ENCODE measurements around the gene CERT1.

Gene CERT1

DNA sequence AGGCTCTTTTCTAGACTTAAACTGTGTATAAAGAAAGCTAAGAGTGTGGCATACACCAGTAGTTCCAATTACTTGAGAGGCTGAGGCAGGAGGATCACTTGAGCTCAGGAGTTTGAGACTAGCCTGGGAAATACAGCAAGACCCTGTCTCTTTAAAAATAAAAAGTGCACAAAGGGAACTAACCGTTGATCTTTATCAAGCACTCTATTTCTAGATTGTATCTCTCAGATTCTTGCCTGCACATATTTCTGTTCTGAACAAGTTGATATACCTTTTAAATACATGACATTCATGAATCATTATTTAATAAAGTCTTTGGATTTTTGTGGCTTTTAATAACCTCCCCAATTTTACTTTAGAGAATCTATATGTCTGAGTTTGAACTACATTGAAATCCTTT, 127.2 kb downstream of the CERT1 start:
- DNase-seq: no peak

DNA sequence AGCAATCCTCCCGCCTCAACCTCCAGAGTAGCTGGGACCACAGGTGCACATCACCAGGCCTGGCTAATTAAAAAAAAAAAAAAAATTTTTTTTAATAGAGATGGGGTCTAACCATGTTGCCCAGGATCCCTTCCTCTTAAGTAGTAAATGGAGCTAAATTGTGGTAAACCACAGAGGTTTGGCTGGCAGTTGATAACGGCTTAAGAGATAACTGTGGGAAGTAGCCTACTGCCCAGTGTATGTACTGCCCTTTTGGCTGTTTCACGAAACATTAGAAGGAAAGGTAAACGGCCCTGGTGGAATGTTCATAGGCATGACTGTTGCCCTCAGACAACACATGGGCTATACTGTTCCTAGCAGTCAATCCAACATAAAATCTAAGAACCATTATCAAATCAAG, 130.0 kb downstream of the CERT1 start:
- DNase-seq: no peak

DNA sequence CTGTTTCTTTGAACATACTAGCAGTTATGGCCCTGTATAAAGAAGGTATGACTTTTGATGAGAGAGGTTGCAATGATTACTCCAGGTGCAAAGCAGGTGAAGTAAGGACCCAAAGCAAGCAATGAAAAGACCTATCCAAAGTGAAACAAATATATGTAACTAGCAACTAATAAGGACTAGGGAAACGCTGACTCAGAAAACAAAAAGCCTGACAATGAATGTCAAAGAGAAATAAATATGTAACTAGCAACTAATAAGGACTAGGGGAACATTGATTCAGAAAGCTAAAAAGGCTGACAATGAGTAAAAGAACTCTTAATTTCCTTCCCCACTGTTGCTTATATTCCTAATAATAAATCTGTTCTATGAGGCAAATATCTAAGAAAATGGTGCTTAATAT, 131.3 kb downstream of the CERT1 start:
- no peak for DNase-seq

DNA sequence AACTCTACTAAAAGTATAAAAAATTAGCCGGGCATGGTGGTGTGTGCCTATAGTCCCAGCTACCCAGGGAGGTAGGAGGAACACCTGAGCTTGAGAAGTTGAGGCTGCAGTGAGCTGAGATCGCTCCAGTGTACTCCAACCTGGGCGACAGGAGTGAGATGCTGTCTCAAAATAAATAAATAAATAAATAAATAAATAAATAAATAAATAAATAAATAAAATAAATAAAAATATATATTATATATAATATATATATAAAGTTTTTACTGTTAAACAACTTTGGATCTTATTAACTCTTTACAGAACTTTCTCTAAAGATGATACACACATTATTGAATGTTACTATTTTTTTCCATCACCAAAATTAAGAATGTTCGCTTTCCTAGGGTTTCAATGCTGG, 136.0 kb downstream of the CERT1 start:
- DNase-seq: no peak

DNA sequence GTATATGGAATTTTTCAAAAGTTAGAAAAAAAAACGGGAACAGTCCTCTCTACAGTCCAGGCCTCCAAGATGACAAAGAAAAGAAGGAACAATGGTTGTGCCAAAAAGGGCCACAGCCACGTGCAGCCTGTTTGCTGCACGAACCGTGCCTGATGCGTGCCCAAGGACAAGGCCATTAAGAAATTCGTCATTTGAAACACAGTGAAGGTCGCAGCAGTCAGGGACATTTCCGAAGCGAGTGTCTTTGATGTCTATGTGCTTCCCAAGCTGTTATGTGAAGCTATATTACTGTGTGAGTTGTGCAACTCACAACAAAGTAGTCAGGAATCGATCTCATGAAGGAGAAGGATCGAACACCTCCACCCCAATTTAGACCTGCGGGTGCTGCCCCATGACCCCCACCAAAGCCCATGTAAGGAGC, 137.0 kb downstream of the CERT1 start:
- DNase-seq: no peak

DNA sequence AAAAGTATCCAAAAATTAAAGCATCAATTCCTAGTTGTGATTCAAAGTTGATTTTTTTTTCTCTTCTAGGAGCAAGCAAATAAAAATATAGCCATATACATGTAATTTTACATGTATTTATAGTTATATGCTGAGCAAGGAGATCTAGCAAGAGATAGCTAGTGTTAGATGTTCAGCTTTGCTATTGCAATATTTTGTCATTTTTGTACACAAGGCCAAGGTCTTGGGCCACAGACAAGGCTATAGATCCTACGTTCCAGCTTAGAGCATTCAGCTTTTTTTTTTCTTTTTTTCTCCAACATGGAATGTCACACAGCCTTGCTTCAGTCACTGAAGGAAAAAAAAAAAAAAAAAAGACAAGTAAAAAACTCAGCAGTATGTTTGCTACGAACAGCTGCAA, 137.6 kb downstream of the CERT1 start:
- DNase-seq: no peak

DNA sequence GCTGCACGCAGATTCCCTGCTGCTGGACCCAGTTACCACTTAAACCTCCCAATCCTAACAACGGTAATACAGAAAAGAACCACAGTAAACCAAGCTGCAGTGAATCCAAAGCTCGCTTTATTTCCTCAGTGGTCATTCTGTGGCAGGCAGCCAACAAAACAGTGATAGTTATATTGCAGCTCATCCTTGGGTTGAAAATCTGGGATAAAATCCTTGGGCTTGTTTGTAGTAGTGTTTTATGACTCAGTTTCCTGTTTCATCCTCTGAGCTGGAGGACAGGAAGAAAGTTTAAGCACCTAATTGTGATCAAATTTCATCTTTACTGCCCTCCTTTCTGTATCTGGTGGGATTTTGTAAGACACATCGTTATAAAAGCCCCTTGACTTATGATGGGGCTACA, 143.0 kb downstream of the CERT1 start:
- no peak for DNase-seq

DNA sequence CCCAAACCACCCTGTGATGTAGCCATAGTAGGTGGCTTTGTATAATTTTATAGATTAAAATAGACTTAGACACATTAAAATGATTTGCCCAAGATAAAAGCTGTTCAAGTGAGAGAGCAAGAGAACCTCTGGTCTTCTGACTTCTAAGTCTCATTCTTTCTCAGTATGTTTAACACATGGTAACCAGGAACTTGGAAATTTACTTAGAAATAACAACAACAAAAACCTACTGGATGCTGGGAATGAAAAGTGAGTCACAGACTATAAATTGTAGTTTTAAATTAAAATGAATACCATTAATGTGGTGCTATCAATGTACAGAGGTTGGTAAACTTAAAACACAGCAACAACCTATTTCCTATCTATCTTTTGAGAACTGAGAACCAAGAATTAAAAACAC, 144.0 kb downstream of the CERT1 start:
- DNase-seq: no peak

DNA sequence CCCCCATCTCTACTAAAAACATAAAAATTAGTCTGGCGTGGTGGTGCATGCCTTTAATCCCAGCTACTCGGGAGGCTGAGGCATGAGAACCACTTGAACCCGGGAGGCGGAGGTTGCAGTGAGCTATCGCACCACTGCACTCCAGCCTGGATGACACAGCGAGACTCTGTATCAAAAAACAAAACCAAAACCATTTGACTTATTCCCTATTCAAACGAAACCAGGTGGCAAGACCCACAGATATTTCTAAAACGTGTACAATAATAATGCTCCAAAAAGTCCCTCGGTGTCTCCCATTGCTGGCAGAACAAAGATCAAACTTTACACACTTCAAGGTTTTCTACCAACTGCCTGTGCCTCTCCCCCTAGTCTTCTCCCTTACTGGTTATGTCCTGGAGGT, 144.6 kb downstream of the CERT1 start:
- DNase-seq: no peak

DNA sequence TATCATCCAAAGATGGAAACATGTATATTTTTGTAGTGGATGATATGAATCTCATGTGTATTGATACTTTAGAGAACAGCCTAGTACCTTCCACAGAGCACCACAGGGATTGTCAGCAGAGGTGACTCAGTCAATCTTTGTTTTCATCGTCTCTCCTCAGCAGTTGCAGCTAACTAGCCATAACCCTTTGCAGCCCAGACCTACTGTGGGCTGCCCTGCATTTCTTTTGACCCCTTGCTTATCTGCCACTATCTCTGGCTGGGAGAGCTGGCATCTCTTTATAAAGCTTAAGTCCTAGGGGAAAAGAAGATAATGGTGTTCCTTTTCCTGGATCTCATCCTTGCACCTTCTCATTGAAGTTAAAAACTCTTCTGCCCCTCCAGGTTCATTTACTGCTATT, 145.7 kb downstream of the CERT1 start:
- no peak for DNase-seq

DNA sequence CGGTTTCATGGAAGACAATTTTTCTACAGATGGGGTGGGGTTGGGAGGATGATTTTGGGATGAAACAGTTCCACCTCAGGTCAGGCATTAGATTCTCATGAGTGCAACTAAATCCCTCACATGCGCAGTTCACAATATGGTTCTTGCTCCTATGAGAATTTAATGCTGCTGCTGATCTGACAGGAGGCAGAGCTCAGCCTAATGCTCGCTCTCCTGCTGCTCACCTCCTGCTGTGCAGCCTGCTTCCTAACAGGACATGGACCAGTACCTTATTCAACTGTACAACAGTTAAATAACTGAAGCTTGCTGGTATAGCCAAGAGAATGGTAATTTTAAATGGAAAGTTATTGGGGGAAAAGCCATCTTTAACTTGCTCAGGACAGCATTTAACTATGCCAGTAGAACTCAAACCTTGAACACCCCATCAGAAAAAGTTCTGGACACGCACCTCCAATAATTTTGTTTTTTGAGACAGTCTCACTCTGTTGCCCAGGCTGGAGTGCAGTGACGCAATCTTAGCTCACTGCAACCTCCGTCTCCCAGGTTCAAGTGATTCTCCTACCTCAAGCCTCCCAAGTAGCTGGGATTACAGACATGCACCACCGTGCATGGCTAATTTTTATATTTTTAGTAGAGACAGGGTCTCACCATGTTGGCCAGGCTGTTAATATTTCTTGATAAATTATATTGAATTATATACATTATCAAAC, 146.7 kb downstream of the CERT1 start:
- no peak for DNase-seq

DNA sequence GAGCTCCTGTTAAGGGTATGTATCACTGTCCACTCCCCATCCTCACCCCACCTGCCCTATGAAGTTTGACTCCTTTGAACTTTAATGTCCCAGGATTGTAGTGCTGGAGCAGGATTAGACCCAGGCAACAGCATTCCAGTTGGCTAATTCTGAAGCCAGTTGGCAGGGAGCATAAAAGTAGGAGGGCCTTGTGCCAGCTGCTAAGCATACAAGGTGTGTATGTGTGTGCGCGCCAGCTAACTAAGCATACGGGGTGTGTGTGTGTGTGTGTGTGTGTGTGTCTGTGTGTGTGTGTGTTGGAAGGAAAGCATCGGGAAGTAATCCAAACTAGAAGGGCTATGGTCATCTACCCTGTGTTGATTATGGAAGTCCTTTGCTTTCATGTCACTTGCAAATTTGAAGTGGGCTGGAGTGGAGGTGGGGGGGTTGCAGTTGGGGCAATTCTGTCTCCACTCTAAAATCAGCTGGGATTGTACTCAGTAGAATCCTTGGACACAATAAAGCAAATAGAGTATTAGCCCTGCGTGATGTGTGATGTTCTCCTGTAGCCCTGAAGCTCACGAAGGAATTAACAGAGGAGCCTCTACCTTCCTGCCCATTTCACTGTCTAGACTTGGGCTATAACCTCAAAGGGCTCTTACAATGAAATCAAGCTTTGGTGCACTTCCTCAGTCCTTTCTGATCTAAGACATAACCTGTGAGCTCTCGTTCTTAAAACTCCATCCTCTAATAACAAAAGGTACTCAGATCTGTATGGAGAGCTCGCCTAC, 147.5 kb downstream of the CERT1 start:
- DNase-seq: no peak

DNA sequence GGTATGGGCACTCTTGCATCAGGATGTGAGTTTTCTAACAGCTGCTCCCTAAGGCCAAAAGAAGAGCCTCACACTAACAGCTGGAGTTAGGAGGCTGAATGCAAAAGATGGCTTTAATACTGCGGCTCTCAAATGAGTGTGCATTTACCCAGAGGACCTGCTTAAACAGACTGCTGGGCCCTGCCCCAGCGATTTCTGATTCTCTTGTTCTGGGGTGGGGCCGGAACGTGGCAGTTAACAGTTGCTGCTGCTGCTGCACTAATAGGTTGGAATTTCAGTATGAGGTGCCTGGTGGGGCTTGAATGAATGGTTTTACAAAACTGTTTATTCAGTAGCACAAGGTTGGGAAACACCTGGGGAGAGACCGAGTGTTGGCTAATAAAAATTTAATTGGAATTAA, 148.3 kb downstream of the CERT1 start:
- no peak for DNase-seq

DNA sequence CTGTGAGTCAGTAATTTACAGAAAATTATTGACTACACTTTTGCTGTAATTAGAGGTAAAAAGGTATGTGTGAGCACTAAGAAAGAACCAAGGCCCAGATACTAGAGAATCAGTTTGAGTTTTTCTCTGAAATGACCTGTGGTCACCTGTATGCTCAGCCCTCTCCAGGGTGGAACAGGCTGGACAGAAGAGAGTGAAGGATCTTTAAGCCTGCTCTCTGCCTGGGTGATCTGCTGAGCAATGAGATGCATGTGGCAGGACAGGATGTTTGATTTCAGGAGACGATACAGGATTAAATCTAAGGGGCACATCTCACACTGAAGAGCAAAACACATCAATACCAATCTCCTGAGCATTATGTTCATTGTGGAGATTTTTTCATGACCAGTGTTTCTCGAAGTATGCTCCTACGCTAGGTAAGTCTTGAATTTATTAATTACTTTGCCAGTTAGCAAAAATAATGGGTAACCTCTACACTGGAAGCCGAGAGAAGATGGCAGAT, 148.9 kb downstream of the CERT1 start:
- no peak for DNase-seq

DNA sequence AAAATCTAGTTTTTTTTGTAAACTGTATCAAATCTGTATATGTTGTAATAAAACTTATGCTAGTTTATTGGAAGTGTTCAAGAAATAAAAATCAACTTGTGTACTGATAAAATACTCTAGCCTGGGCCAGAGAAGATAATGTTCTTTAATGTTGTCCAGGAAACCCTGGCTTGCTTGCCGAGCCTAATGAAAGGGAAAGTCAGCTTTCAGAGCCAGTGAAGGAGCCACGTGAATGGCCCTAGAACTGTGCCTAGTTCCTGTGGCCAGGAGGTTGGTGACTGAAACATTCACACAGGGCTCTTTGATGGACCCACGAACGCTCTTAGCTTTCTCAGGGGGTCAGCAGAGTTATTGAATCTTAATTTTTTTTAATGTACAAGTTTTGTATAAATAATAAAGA, 150.1 kb downstream of the CERT1 start:
- no peak for DNase-seq

DNA sequence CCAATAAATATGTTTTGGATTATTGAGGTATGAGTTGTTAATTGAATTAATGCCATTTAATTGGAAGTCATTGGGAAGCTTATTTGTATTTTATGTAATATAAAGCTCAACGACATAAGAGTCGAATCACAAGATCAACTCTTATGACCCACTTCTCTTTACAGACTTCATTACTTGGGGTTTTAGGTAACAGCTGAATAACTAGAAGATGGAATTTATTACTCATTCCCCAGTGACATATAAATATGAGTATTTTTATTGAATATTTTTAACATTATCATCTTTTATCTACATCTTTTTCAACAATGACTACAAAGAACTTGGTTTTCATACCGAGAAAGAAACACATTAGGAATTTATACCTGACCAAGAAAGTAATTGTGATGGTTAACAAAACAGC, 153.3 kb downstream of the CERT1 start:
- DNase-seq: no peak

DNA sequence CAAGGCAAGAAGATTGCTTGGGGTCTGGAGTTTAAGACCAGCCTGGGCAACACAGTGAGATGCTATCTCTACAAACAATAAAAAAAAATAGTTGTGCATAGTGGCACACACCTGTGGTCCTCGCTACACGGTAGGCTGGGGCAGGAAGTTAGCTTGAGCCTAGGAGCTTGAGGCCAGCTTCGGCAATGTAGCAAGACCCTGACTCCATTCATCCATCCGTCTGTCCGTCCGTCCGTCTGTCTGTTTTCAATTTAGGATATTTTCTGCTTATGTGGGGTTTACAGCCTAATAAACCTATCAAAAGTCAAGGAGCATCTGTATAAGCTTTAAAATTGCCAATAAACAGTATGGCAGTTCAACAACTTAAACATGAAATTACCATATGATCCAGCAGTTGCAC, 154.7 kb downstream of the CERT1 start:
- no peak for DNase-seq

DNA sequence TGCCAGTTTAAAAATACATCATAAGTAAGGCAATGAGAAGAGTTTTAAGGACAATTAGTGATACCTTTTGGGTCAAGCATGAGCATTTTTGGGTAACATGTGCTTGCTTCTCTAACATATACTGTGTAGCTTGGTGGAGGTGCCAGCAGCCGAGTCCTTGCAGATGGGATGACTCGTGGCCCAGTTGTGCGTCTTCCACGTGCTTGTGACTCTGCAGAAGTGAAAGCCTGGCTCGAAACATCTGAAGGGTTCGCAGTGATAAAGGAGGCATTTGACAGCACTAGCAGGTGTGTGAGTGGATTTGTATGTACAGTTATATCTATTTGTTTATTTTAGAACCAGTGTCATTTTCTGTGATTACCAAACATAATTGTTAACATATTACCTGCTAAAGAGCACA, 156.2 kb downstream of the CERT1 start:
- no peak for DNase-seq

DNA sequence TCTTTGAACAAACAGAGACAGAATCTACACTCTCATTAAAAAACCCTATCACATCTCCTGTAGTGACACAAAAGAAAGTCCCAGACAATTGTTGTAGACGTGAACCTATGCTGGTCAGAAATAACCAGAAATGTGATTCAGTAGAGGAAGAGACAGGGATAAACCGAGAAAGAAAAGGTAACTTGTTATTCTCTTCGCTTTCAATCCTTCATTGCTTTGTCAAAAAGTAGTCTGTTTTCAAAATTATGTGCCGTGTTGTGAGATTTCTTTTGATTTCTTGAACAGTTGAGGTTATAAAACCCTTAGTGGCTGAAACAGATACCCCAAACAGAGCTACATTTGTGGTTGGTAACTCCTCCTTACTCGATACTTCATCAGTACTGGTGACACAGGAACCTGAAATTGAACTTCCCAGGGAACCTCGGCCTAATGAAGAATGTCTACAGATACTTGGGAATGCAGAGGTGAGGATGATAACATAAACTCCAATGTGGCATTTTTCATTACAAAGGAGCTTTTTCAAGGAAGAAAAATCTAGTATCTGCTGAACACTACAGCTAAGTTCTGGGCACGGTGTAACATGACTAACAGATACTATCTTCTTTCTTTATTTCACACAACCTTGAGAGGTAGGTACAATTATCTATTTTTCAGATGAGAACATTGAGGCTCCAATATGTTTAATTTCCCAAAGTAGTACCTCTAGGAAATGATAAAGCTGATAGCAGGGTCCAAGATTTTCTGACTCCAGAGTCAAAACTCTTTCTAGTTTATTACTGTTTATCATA, 160.1 kb downstream of the CERT1 start:
- no peak for DNase-seq

DNA sequence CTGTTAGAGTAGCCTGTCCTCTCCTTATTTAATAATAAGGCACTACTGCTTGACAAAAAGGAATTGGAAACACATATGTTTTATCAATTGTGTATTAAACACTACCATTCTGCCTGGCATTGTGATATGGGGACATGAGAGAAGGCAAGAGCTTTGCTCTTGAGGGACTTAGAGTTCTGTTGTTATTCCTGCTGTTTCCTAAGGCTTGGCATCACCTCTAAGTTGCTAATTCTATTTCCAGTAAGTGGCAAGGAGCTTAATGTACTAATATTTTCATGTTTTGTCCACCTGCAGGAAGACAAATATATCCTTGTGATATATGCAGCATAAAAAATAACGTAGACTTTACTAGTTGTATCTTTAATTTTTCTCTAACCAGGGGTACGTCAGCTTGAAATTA, 161.8 kb downstream of the CERT1 start:
- no peak for DNase-seq

DNA sequence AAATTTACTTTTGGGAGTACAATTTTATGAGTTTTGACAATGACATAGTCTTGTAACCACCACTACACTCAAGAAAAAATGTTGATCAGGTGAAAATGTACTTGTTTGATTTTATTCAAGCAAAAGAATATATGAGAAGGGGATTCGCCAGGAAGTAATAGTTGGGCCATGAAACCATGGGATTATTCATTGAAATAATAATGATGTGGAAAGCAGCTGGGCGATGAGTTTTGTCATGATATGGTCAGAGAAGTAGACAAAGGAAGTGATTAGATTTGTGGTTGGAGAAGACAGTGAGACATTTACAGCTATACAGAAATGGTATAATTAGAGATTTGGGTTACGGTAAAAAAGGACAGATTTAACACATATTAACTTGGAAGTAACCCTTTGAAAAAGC, 163.2 kb downstream of the CERT1 start:
- DNase-seq: no peak

DNA sequence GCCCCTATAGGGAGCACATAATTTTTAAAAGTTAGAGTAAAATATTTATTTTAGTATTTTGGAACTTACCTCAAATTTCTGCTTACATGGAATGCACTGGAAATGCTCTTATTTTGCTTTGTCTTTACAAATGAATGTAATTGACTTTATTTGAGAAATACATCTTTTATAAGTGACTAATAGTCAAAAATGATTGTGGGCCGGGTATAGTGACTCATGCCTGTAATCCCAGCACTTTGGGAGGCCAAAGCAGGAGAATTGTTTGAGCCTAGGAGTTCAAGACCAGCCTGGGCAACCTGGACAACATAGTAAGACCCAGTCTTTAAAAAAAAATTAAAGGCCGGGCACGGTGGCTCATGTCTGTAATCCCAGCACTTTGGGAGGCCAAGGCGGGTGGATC, 168.6 kb downstream of the CERT1 start:
- DNase-seq: no peak

DNA sequence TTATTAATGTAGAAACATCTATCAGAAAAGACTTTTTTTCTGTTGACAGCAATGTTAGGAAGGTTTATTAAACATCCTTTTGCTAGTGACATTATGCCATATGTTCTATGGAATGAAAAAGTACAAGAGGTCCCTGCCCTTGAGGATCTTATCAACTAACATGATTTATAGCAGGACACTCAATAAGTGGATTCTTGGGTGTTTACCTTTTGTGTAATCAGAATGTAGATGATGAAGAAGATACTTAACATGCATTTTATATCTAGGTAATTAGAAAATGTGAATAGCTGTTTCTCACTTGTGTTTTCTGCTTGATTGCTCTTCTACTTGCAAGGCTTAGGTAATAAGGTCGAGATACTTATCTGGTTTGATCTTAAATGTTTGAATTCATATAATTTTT, 169.5 kb downstream of the CERT1 start:
- DNase-seq: no peak
